ENCODE data around the gene G3BP2. TPM values are rescaled to one million over a fixed set of nuclear protein-coding genes. Genes with fewer than 3 reads are reported as not detected.
A peak's percentile ranks its signal among the peaks of the same experiment; 100 is the strongest.

G3BP2 gene
- polyA plus RNA-seq, 2 of the 4 experiments (the other 2 are of a cell fraction): 159 to 179 TPM

DNA sequence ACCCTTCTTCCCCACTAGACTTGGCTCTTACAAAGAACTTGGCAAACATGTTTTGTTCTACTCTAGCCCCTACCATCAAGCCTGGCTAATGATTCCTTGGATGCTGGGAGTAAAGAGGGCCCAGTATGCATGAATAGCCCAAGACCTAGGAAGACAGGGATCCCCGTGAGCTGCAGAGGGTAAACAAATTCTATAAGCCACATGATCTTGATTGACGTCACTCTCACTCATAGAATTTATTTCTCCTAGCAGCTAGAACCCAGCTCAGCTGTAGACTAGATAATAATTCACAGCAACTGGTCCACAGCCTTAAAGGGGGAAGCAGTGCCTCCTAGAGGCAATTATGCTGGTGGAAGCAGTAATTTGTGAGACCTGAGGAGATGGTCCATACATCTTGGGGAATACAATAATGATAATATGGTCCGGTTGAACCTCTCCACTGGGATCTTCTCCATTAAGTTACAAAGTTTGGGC, 35.0 kb upstream of the G3BP2 start:
- Histone ChIP-seq H3K4me3 (no peak overlapping the region), H3K4me2 (0 out of 3 replicates have a peak overlapping the region, but pooled peaks have one; percentile 38), H3K9me3 (no peaks in the 10 kb centered on the region), H3K4me1 (peaks cover 18% of the 10 kb centered on the region), H3K27ac (no peak overlapping the region)
- ATAC-seq (peak; percentile 34 to 82; a peak in 4 of 6 replicates), DNase-seq (ENCODE audit: low read depth in 1 of 2, low spot score in 1 of 2) (peak in 1 of 2 experiments; percentile 50), FAIRE-seq (no peak)
- WGBS (ENCODE audit: missing lambda C conversion rate): 71% methylated on average over 2 of the region's 3 CpGs
- TF ChIP-seq ZFP36 (IDR thresholded peaks at IDR 0.05; ENCODE audit: borderline replicate concordance, partially characterized antibody) (no peak), GATA3 (IDR thresholded peaks at IDR 0.05; ENCODE audit: borderline replicate concordance) (no peak), HES2 (IDR thresholded peaks at IDR 0.05) (no peak), RAD21 (conservative IDR thresholded peaks at IDR 0.05 in 1 of 2, IDR thresholded peaks at IDR 0.05 in 1 of 2) (peak in 1 of 2 experiments; percentile 31; a peak in 1 of 5 replicates), JUNB (IDR thresholded peaks at IDR 0.05) (no peak)
- TF ChIP-seq, protein P1, sequence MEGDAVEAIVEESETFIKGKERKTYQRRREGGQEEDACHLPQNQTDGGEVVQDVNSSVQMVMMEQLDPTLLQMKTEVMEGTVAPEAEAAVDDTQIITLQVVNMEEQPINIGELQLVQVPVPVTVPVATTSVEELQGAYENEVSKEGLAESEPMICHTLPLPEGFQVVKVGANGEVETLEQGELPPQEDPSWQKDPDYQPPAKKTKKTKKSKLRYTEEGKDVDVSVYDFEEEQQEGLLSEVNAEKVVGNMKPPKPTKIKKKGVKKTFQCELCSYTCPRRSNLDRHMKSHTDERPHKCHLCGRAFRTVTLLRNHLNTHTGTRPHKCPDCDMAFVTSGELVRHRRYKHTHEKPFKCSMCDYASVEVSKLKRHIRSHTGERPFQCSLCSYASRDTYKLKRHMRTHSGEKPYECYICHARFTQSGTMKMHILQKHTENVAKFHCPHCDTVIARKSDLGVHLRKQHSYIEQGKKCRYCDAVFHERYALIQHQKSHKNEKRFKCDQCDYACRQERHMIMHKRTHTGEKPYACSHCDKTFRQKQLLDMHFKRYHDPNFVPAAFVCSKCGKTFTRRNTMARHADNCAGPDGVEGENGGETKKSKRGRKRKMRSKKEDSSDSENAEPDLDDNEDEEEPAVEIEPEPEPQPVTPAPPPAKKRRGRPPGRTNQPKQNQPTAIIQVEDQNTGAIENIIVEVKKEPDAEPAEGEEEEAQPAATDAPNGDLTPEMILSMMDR (IDR thresholded peaks at IDR 0.05): peak; percentile 28; the same call in 2 of the 3 replicates
- ChIA-PET POLR2A (no interaction called here), CTCF (interaction anchor here (0.6 to 2.7 kb wide), 3 partner anchors 12 to 75 kb away, joined by 3 to 16 read pairs (median 3); partner anchors contain the start of gene USO1)

- Histone ChIP-seq H3K4me3 (no peak overlapping the region), H3K27ac (no peak overlapping the region), H3K4me2 (no peak overlapping the region), H3K4me1 (peaks cover 25% of the 10 kb centered on the region), H3K9me3 (no peaks in the 10 kb centered on the region)
- POLR2A ChIA-PET: no interaction called here
- CTCF ChIA-PET: interaction anchor here (0.6 to 1.5 kb wide), 4 partner anchors 18 to 143 kb away, joined by 3 to 4 read pairs (median 4); partner anchors contain the start of gene USO1
- DNase-seq (ENCODE audit: low read depth in 1 of 2, low spot score in 1 of 2) (no peak), FAIRE-seq (no peak), ATAC-seq (no peak)
- 92% methylated on average over 6 of the region's 6 CpGs for WGBS (ENCODE audit: missing lambda C conversion rate)
- TF ChIP-seq EP300 (IDR thresholded peaks at IDR 0.05) (no peak), NR3C1 (IDR thresholded peaks at IDR 0.05) (no peak), POLR2A (IDR thresholded peaks at IDR 0.05; ENCODE audit: low read length) (no peak), BHLHE40 (IDR thresholded peaks at IDR 0.05; ENCODE audit: low read depth, low read length) (no peak), NPAS2 (CRISPR knock-in tag; IDR thresholded peaks at IDR 0.05; ENCODE audit: borderline replicate concordance) (no peak), FOXS1 (CRISPR knock-in tag; IDR thresholded peaks at IDR 0.05) (no peak), HES2 (IDR thresholded peaks at IDR 0.05) (no peak), RNF2 (IDR thresholded peaks at IDR 0.05; ENCODE audit: borderline replicate concordance, low read depth) (no peak), CBX2 (IDR thresholded peaks at IDR 0.05; ENCODE audit: borderline replicate concordance, low read depth) (no peak), RAD21 (conservative IDR thresholded peaks at IDR 0.05 in 1 of 2, IDR thresholded peaks at IDR 0.05 in 1 of 2) (no peak), FOSB (CRISPR knock-in tag; IDR thresholded peaks at IDR 0.05) (no peak), RARB (CRISPR knock-in tag; IDR thresholded peaks at IDR 0.05) (no peak), TFCP2L1 (CRISPR knock-in tag; IDR thresholded peaks at IDR 0.05) (no peak), RCOR1 (IDR thresholded peaks at IDR 0.05; ENCODE audit: low read depth, low read length) (no peak)
- TF ChIP-seq, protein P1 (IDR thresholded peaks at IDR 0.05): no peak
- TF ChIP-seq, protein P2, sequence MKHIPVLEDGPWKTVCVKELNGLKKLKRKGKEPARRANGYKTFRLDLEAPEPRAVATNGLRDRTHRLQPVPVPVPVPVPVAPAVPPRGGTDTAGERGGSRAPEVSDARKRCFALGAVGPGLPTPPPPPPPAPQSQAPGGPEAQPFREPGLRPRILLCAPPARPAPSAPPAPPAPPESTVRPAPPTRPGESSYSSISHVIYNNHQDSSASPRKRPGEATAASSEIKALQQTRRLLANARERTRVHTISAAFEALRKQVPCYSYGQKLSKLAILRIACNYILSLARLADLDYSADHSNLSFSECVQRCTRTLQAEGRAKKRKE (CRISPR knock-in tag; IDR thresholded peaks at IDR 0.05; ENCODE audit: low read depth): no peak
These were observed 32.2 kb upstream of the G3BP2 start for GRCh38 chr4:75705198-75705977.

Measured in A549 (cell line).